H1 (cell line): Measurements from ENCODE around the gene CSNK1G2. TPM values are rescaled to one million over a fixed set of nuclear protein-coding genes. Genes with fewer than 3 reads are reported as not detected.

Experiments
- CTCF ChIA-PET: fragments of 300-600 bp; sonication (Branson Sonifier 250); formaldehyde crosslinking; loops from one replicate; lab custom pipeline; 2021; ENCODE audit not compliant: partially characterized antibody; lab: Charles Lee
- POLR2A ChIA-PET: fragments of 300-600 bp; sonication (Branson Sonifier 250); formaldehyde crosslinking; loops from one replicate; lab custom pipeline; 2021; ENCODE audit warnings: inconsistent platforms; ENCODE audit not compliant: partially characterized antibody; lab: Charles Lee
- DNase-seq, 2 experiments: peaks; one replicate each; pipeline versions ENCODE4 v3.0.0 to v3.0.0-alpha.2; 2010 to 2022; ENCODE audit warnings: low spot score in 2 of 2, low read depth in 1 of 2, mixed read lengths in 1 of 2
- FAIRE-seq: peaks from 2 replicates; lab custom pipeline; 2011; peaks lifted over from hg19 to GRCh38; lab: Jason Lieb, UNC
- H2AFZ ChIP-seq: 2 replicates; pipeline ENCODE4 v1.8.1; 2012; ENCODE audit warnings: low read length, inconsistent platforms
- H2AK5ac ChIP-seq: 2 replicates; pipeline ENCODE4 v1.6.1; 2013; ENCODE audit warnings: low read depth, low read length
- H2BK120ac ChIP-seq: replicated peaks from 2 replicates; pipeline ENCODE3; 2013; ENCODE audit warnings: low read depth, low read length, inconsistent platforms
- H2BK12ac ChIP-seq: 2 replicates; pipeline ENCODE4 v1.6.1; 2013; ENCODE audit warnings: low read depth, low read length
- H2BK15ac ChIP-seq: 2 replicates; pipeline ENCODE4 v1.6.1; 2013; ENCODE audit warnings: low read length
- H2BK20ac ChIP-seq: 2 replicates; pipeline ENCODE4 v1.6.1; 2013; ENCODE audit warnings: low read length
- H2BK5ac ChIP-seq: 2 replicates; pipeline ENCODE4 v1.6.1; 2013; ENCODE audit warnings: low read depth, low read length
- H3K14ac ChIP-seq: 2 replicates; pipeline ENCODE4 v1.6.1; 2013; ENCODE audit warnings: inconsistent platforms; ENCODE audit not compliant: insufficient read length
- H3K18ac ChIP-seq: 2 replicates; pipeline ENCODE4 v1.6.1; 2013; ENCODE audit warnings: low read length; ENCODE audit errors: extremely low read depth
- H3K23ac ChIP-seq: 2 replicates; pipeline ENCODE4 v1.6.1; 2013; ENCODE audit warnings: inconsistent platforms; ENCODE audit not compliant: insufficient read length
- H3K23me2 ChIP-seq: 2 replicates; pipeline ENCODE4 v1.6.1; 2013; ENCODE audit warnings: low read depth, low read length
- H3K27ac ChIP-seq: 2 replicates; pipeline ENCODE4 v1.6.1; 2011; ENCODE audit warnings: low read depth, low read length, inconsistent platforms
- H3K27me3 ChIP-seq, 4 experiments: replicated peaks in 1 of 4; 1 replicate in 1 of 4; 2 replicates in 3 of 4; pipeline versions ENCODE4 v1.6.1 to v1.8.1; 2011 to 2013; ENCODE audit warnings: low read length in 3 of 4, mild to moderate bottlenecking in 3 of 4, inconsistent platforms in 2 of 4, mixed read lengths in 2 of 4, moderate library complexity in 1 of 4; ENCODE audit not compliant: control insufficient read depth in 3 of 4, insufficient read depth in 3 of 4; ENCODE audit errors: extremely low read depth in 1 of 4
- H3K36me3 ChIP-seq, 4 experiments: 2 replicates each; pipeline versions ENCODE4 v1.6.1 to v1.8.1; 2011 to 2013; ENCODE audit warnings: mild to moderate bottlenecking in 4 of 4, low read length in 3 of 4, moderate library complexity in 2 of 4, control low read depth in 1 of 4, inconsistent platforms in 1 of 4; ENCODE audit not compliant: insufficient read depth in 4 of 4, control insufficient read depth in 2 of 4
- H3K4ac ChIP-seq: replicated peaks from 2 replicates; pipeline ENCODE3; 2013; ENCODE audit warnings: low read length, low read depth, mixed read lengths, inconsistent platforms; ENCODE audit not compliant: insufficient read length
- H3K4me1 ChIP-seq, 4 experiments: replicated peaks in 1 of 4; 1 replicate in 1 of 4; 2 replicates in 3 of 4; pipeline versions ENCODE4 v1.6.1 to v1.8.1; 2011 to 2013; ENCODE audit warnings: low read length in 3 of 4, inconsistent platforms in 2 of 4, mixed read lengths in 1 of 4; ENCODE audit not compliant: insufficient read depth in 4 of 4, control insufficient read depth in 3 of 4
- H3K4me2 ChIP-seq, 2 experiments: 2 replicates each; pipeline versions ENCODE4 v1.6.1 to v1.8.1; 2011 to 2013; ENCODE audit warnings: low read depth in 2 of 2, low read length in 2 of 2, control low read depth in 1 of 2, inconsistent platforms in 1 of 2, mild to moderate bottlenecking in 1 of 2; ENCODE audit not compliant: insufficient read depth in 1 of 2
- H3K4me3 ChIP-seq, 4 experiments: fragments of 200-600, 300-600 bp in 1 of 4; sonication (generic), shearing (Covaris generic), sonication (Bioruptor Twin) in 1 of 4; 2 replicates each; pipeline versions ENCODE4 v1.5.1 to v1.8.1; 2011 to 2016; ENCODE audit warnings: low read length in 4 of 4, low read depth in 3 of 4, control low read depth in 2 of 4, inconsistent platforms in 2 of 4, mild to moderate bottlenecking in 2 of 4, mixed read lengths in 1 of 4, moderate library complexity in 1 of 4; ENCODE audit not compliant: insufficient read depth in 2 of 4; ENCODE audit errors: extremely low read depth in 1 of 4
- H3K56ac ChIP-seq: replicated peaks from 2 replicates; pipeline ENCODE3; 2013; ENCODE audit warnings: low read depth, mild to moderate bottlenecking, mixed read lengths, low read length, inconsistent platforms; ENCODE audit not compliant: insufficient read length
- H3K79me1 ChIP-seq: 2 replicates; pipeline ENCODE4 v1.6.1; 2013; ENCODE audit warnings: low read depth, low read length, control low read depth
- H3K79me2 ChIP-seq, 2 experiments: 2 replicates each; pipeline versions ENCODE4 v1.6.1 to v1.8.1; 2012 to 2013; ENCODE audit warnings: low read length in 2 of 2, mild to moderate bottlenecking in 2 of 2, inconsistent platforms in 1 of 2; ENCODE audit not compliant: insufficient read depth in 2 of 2, control insufficient read depth in 1 of 2
- H3K9ac ChIP-seq, 4 experiments: replicated peaks in 1 of 4; 1 replicate in 1 of 4; 2 replicates in 3 of 4; pipeline versions ENCODE4 v1.6.1 to v1.8.1; 2011 to 2013; ENCODE audit warnings: low read depth in 3 of 4, low read length in 3 of 4, control low read depth in 2 of 4, mild to moderate bottlenecking in 2 of 4, moderate library complexity in 2 of 4, inconsistent platforms in 1 of 4; ENCODE audit errors: extremely low read depth in 1 of 4
- H3K9me3 ChIP-seq, 2 experiments: 2 replicates each; pipeline versions ENCODE4 v1.6.1 to v1.8.1; 2012 to 2013; ENCODE audit warnings: mild to moderate bottlenecking in 2 of 2, moderate library complexity in 2 of 2, control low read depth in 1 of 2, inconsistent platforms in 1 of 2, low read depth in 1 of 2, low read length in 1 of 2, mixed read lengths in 1 of 2; ENCODE audit not compliant: insufficient read depth in 2 of 2
- H4K20me1 ChIP-seq, 2 experiments: replicated peaks in 1 of 2; 2 replicates each; pipeline versions ENCODE3 to v1.8.1; 2011 to 2013; ENCODE audit warnings: inconsistent platforms in 2 of 2, low read length in 2 of 2, mild to moderate bottlenecking in 1 of 2; ENCODE audit not compliant: insufficient read depth in 2 of 2, control insufficient read depth in 1 of 2
- H4K5ac ChIP-seq: 2 replicates; pipeline ENCODE4 v1.6.1; 2013; ENCODE audit warnings: low read length, low read depth, mixed read lengths, inconsistent platforms; ENCODE audit not compliant: insufficient read length
- H4K8ac ChIP-seq: 2 replicates; pipeline ENCODE4 v1.8.0; 2013; ENCODE audit warnings: mild to moderate bottlenecking, moderate library complexity, low read length, inconsistent platforms; ENCODE audit not compliant: insufficient read depth; ENCODE audit errors: extremely low read depth
- H4K91ac ChIP-seq: replicated peaks from 2 replicates; pipeline ENCODE3; 2013; ENCODE audit warnings: low read length, mixed read lengths, inconsistent platforms; ENCODE audit not compliant: insufficient read length
- MAFK ChIP-seq: IDR thresholded peaks from 2 replicates; pipeline ENCODE4 v1.6.1; 2012; ENCODE audit warnings: low read depth, mild to moderate bottlenecking, improper control_type of control experiment, low read length
- WGBS, 2 experiments: shearing (Covaris generic) in 1 of 2; methylation state at CpG; one replicate each; pipeline versions ENCODE4 v1.1.6 to v1.1.7; 2013 to 2015; ENCODE audit warnings: low lambda C conversion rate in 2 of 2, mixed read lengths in 2 of 2, inconsistent platforms in 1 of 2, low coverage in 1 of 2, missing lambda C conversion rate in 1 of 2; ENCODE audit not compliant: insufficient replicate concordance in 2 of 2, insufficient coverage in 1 of 2, insufficient read length in 1 of 2; ENCODE audit errors: extremely low coverage in 1 of 2, missing lambda C conversion rate in 1 of 2; 5-methylcytosine and 5-hydroxymethylcytosine counted together
- polyA plus RNA-seq, 7 experiments: library from polyadenylated mRNA; depleted of rRNA in 3 of 7; stranded (reverse) in 5 of 7; unstranded in 2 of 7; fragments of >200 nt in 5 of 7; fragments of 200-250 nt in 2 of 7; gene quantifications; 1 replicate in 5 of 7; 2 replicates in 1 of 7; 4 replicates in 1 of 7; pipeline versions ENCODE4 v1.2.1 to v1.2.3, GENCODE V29; 2011 to 2013; ENCODE audit warnings: missing spikeins in 2 of 7, mixed read lengths in 2 of 7
- total RNA-seq: library from RNA; stranded (reverse); fragmentation: NEBNext Ultra II Directional; extraction: Animal tissue kit (Norgen Biotek cat#: 25700); gene quantifications from 2 replicates; pipeline ENCODE4 v1.2.1, GENCODE V29; 2021
- TF ChIP-seq, protein P1 (sequence below): IDR thresholded peaks from 2 replicates; pipeline ENCODE4 v1.6.1; 2012; ENCODE audit warnings: inconsistent platforms

Gene CSNK1G2
- total and polyA plus RNA-seq, 2 of the 8 experiments (the other 6 are each of a cell fraction or from before 2014, with no cell fraction given): 99.5 to 130 TPM

DNA sequence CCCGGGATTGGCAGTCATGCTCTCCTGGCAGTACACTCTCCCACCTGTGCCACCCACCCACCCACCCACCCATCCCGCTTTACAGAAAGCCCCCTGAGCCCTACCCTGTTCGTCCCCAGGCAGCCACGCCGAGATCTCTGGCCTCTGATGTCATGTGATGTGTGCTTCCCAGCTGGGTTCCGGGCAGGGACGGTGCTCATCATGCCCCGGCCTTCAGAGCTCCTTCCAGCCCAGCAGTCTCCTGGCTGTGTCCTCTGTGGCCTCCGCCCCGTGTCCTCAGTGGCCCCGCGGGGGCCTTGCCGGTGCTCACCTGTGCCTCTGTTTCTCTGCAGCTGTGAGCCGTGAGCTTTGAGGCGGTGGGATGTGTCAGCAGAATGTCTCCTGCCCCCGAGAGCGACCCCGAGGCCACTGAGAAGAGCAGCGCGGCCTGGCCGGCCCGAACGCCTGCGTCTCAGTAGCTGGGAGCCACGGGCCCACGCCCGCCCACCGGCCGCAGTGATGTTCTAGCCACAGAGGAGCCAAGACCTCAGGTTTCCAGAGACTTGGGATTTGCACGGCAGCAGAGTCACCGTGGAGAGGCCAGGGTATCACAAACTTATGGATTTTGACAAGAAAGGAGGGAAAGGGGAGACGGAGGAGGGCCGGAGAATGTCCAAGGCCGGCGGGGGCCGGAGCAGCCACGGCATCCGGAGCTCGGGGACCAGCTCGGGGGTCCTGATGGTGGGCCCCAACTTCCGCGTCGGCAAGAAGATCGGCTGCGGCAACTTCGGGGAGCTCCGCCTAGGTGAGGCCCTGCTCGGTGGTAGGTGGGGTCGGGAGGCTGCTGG is 28.4 kb downstream of the CSNK1G2 start:
- Histone ChIP-seq H4K20me1 (peaks cover 9 to 42% of the 10 kb centered on the region in 2 experiments), H2BK20ac (no peak overlapping the region), H3K36me3 (peaks cover 2 to 15% (median 8%) of the 10 kb centered on the region in 4 experiments; a peak in 5 of 8 replicates), H3K4me2 (no peak overlapping the region), H2BK15ac (no peak overlapping the region), H4K91ac (no peak overlapping the region), H3K56ac (no peak overlapping the region), H3K9me3 (no peaks in the 10 kb centered on the region), H3K14ac (no peak overlapping the region), H3K27ac (no peak overlapping the region), H3K79me1 (peaks cover 20% of the 10 kb centered on the region), H3K79me2 (peaks cover 5 to 50% of the 10 kb centered on the region in 2 experiments; a peak in 3 of 4 replicates), H3K4me3 (no peak overlapping the region), H2AK5ac (no peak overlapping the region), H4K5ac (no peak overlapping the region), H2AFZ (no peak overlapping the region), H3K23me2 (no peaks in the 10 kb centered on the region), H2BK5ac (no peak overlapping the region), H3K4ac (no peak overlapping the region), H3K4me1 (no peaks in the 10 kb centered on the region), H3K27me3 (no peaks in the 10 kb centered on the region), H2BK120ac (no peak overlapping the region), H4K8ac (no peak overlapping the region), H3K9ac (no peak overlapping the region), H2BK12ac (no peak overlapping the region), H3K23ac (no peak overlapping the region), H3K18ac (no peak overlapping the region)
- DNase-seq: no peak
- POLR2A ChIA-PET: interaction anchor here (0.8 kb wide), 1 partner anchor 38 kb away, joined by 3 read pairs; no protein-coding TSS in a partner anchor
- FAIRE-seq: no peak
- CTCF ChIA-PET: interaction anchor here (0.6 to 4.2 kb wide), 3 partner anchors 23 to 70 kb away, joined by 3 to 13 read pairs (median 3); no protein-coding TSS in a partner anchor
- WGBS, 2 experiments: 97% methylated on average over 39 of the region's 49 CpGs; no CpG with 5 or more reads in 1 of the 2 experiments
- TF ChIP-seq, protein P1, sequence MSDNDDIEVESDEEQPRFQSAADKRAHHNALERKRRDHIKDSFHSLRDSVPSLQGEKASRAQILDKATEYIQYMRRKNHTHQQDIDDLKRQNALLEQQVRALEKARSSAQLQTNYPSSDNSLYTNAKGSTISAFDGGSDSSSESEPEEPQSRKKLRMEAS: no peak
- TF ChIP-seq MAFK: no peak
